Neural cell (in vitro differentiated cells): ENCODE data around the gene CPA3. TPM values are rescaled to one million over a fixed set of nuclear protein-coding genes. Genes with fewer than 3 reads are reported as not detected.

Experiments
- H2AFZ ChIP-seq: fragments of 200-600, 300-800 bp; sonication (generic), shearing (Covaris generic); 2 replicates; pipeline ENCODE4 v1.6.0; 2014; ENCODE audit warnings: low read depth, mild to moderate bottlenecking, antibody characterized with exemption, low read length, moderate library complexity
- H3F3A ChIP-seq: fragments of 200-600 bp; shearing (Covaris generic); 2 replicates; pipeline ENCODE4 v1.6.1; 2016; ENCODE audit warnings: mild to moderate bottlenecking, moderate library complexity, mixed read lengths, antibody characterized with exemption, low read length; ENCODE audit not compliant: insufficient read depth, poor library complexity, severe bottlenecking
- H3K27ac ChIP-seq: fragments of 200-600, 300-800 bp; sonication (generic), shearing (Covaris generic); 2 replicates; pipeline ENCODE4 v1.5.1; 2014; ENCODE audit warnings: mild to moderate bottlenecking, low read length, moderate library complexity
- H3K27me3 ChIP-seq: fragments of 300-800, 200-600 bp; sonication (generic), shearing (Covaris generic); 2 replicates; pipeline ENCODE4 v1.6.0; 2014; ENCODE audit warnings: mild to moderate bottlenecking, low read depth, low read length, moderate library complexity; ENCODE audit not compliant: insufficient read depth
- H3K36me3 ChIP-seq: fragments of 300-800, 200-600 bp; sonication (generic), shearing (Covaris generic); 2 replicates; pipeline ENCODE4 v1.5.1; 2014; ENCODE audit warnings: mild to moderate bottlenecking, antibody characterized with exemption, low read length, moderate library complexity; ENCODE audit not compliant: insufficient read depth
- H3K4me2 ChIP-seq: fragments of 300-800, 200-600 bp; sonication (generic), shearing (Covaris generic); 2 replicates; pipeline ENCODE4 v1.6.0; 2014; ENCODE audit warnings: mild to moderate bottlenecking, low read length
- H3K4me3 ChIP-seq: fragments of 300-800, 200-600 bp; sonication (generic), shearing (Covaris generic); 2 replicates; pipeline ENCODE4 v1.5.1; 2014; ENCODE audit warnings: mild to moderate bottlenecking, low read length, moderate library complexity
- H3K79me2 ChIP-seq: fragments of 200-600 bp; shearing (Covaris generic); replicated peaks from 2 replicates; pipeline ENCODE4 v1.6.0; 2014; ENCODE audit warnings: mild to moderate bottlenecking, low read length, moderate library complexity; ENCODE audit not compliant: insufficient read depth
- H3K9ac ChIP-seq: fragments of 300-800, 200-600 bp; sonication (generic), shearing (Covaris generic); 2 replicates; pipeline ENCODE4 v1.6.1; 2016; ENCODE audit warnings: mild to moderate bottlenecking, low read length, mixed read lengths
- H3K9me2 ChIP-seq: fragments of 200-600 bp; shearing (Covaris generic); 2 replicates; pipeline ENCODE4 v1.6.1; 2016; ENCODE audit warnings: mild to moderate bottlenecking, low read length, mixed read lengths; ENCODE audit not compliant: insufficient read depth
- H3K9me3 ChIP-seq: fragments of 200-600, 300-800 bp; sonication (generic), shearing (Covaris generic); 2 replicates; pipeline ENCODE4 v1.6.1; 2016; ENCODE audit warnings: mild to moderate bottlenecking, mixed run types, low read length, moderate library complexity, mixed read lengths
- H4K20me1 ChIP-seq: fragments of 200-600 bp; shearing (Covaris generic); 2 replicates; pipeline ENCODE4 v1.6.1; 2016; ENCODE audit warnings: mild to moderate bottlenecking, mixed run types; ENCODE audit not compliant: insufficient read depth
- CTCF ChIP-seq: fragments of 450-650 bp; IDR thresholded peaks from 2 replicates; pipeline ENCODE4 v1.5.1; 2014; ENCODE audit warnings: antibody characterized with exemption, mild to moderate bottlenecking, moderate library complexity; ENCODE audit not compliant: poor library complexity, severe bottlenecking
- EP300 ChIP-seq: fragments of 450-650 bp; conservative IDR thresholded peaks from 2 replicates; pipeline ENCODE4 v1.6.1; 2014; ENCODE audit warnings: antibody characterized with exemption, mild to moderate bottlenecking, moderate library complexity; ENCODE audit not compliant: poor library complexity, severe bottlenecking
- EZH2 ChIP-seq: fragments of 200-600, 300-800 bp; shearing (Covaris generic), sonication (generic); IDR thresholded peaks from 2 replicates; pipeline ENCODE4 v1.6.1; 2014; ENCODE audit warnings: antibody characterized with exemption, low read length, borderline replicate concordance, mild to moderate bottlenecking; ENCODE audit not compliant: insufficient read depth, poor library complexity, severe bottlenecking
- MXI1 ChIP-seq: fragments of 450-650 bp; conservative IDR thresholded peaks from 2 replicates; pipeline ENCODE4 v1.6.1; 2014; ENCODE audit warnings: antibody characterized with exemption, mild to moderate bottlenecking; ENCODE audit not compliant: poor library complexity, severe bottlenecking
- POLR2AphosphoS5 ChIP-seq: IDR thresholded peaks from 2 replicates; pipeline ENCODE4 v1.6.1; 2012
- RAD21 ChIP-seq: fragments of 450-650 bp; conservative IDR thresholded peaks from 2 replicates; pipeline ENCODE4 v1.6.1; 2014; ENCODE audit warnings: antibody characterized with exemption, mild to moderate bottlenecking, moderate library complexity
- REST ChIP-seq: IDR thresholded peaks from 2 replicates; pipeline ENCODE4 v1.6.1; 2012; ENCODE audit warnings: borderline replicate concordance
- SMC3 ChIP-seq: fragments of 450-650 bp; conservative IDR thresholded peaks from 2 replicates; pipeline ENCODE4 v1.6.1; 2014; ENCODE audit warnings: antibody characterized with exemption, mild to moderate bottlenecking, moderate library complexity; ENCODE audit not compliant: poor library complexity
- TAF1 ChIP-seq: IDR thresholded peaks from 2 replicates; pipeline ENCODE4 v1.6.1; 2012; ENCODE audit warnings: low read depth
- polyA plus RNA-seq: library from polyadenylated mRNA; depleted of rRNA; stranded (reverse); fragments of >200 nt; gene quantifications from 2 replicates; pipeline ENCODE4 v1.2.3, GENCODE V29; 2014

CPA3 gene
- polyA plus RNA-seq, 1 donor from 2014 or later: not detected

GRCh38 chr3:148863814-148864213, 1.3 kb upstream of the CPA3 start:
- Histone ChIP-seq H3K9me2 (no peaks in the 10 kb centered on the region), H3K36me3 (no peaks in the 10 kb centered on the region), H3K79me2 (no peaks in the 10 kb centered on the region), H4K20me1 (no peaks in the 10 kb centered on the region), H3K27me3 (no peaks in the 10 kb centered on the region), H3K9ac (no peak overlapping the region), H3K4me3 (no peak overlapping the region), H3K4me2 (no peak overlapping the region), H3K27ac (no peak overlapping the region), H2AFZ (no peak overlapping the region), H3F3A (no peaks in the 10 kb centered on the region), H3K9me3 (no peaks in the 10 kb centered on the region)
- TF ChIP-seq TAF1 (no peak), EP300 (no peak)

GRCh38 chr3:148866261-148866660, 1.2 kb downstream of the CPA3 start:
- Histone ChIP-seq H3K9ac (no peak overlapping the region), H3K27me3 (no peaks in the 10 kb centered on the region), H3K4me3 (no peak overlapping the region), H3K9me3 (no peaks in the 10 kb centered on the region), H3K27ac (no peak overlapping the region), H3K9me2 (no peaks in the 10 kb centered on the region), H4K20me1 (no peaks in the 10 kb centered on the region), H2AFZ (no peak overlapping the region), H3K4me2 (no peak overlapping the region), H3K36me3 (no peaks in the 10 kb centered on the region), H3K79me2 (no peaks in the 10 kb centered on the region), H3F3A (no peaks in the 10 kb centered on the region)
- TF ChIP-seq SMC3 (no peak), MXI1 (no peak), TAF1 (no peak), EZH2 (no peak), CTCF (no peak), REST (no peak), RAD21 (no peak), EP300 (no peak), POLR2AphosphoS5 (no peak)
